HL-60 (cell line): Measurements from ENCODE around the gene GNG4.

Experiments used
- CTCF ChIP-seq: IDR thresholded peaks from one replicate; pipeline ENCODE4 v1.5.1; 2011; ENCODE audit warnings: low read length, control low read depth, inconsistent platforms; ENCODE audit not compliant: insufficient read depth
- GABPA ChIP-seq: IDR thresholded peaks from 2 replicates; pipeline ENCODE4 v1.6.1; 2012; ENCODE audit warnings: low read depth
- POLR2AphosphoS5 ChIP-seq: IDR thresholded peaks from 2 replicates; pipeline ENCODE4 v1.6.1; 2012; ENCODE audit warnings: low read depth
- REST ChIP-seq: IDR thresholded peaks from 2 replicates; pipeline ENCODE4 v1.6.1; 2012; ENCODE audit warnings: low read depth; ENCODE audit not compliant: insufficient replicate concordance
- SPI1 ChIP-seq: IDR thresholded peaks from 2 replicates; pipeline ENCODE4 v1.6.1; 2012; ENCODE audit warnings: low read depth, mild to moderate bottlenecking, borderline replicate concordance

GRCh38 chr1:235579891-235580290 lies 69.7 kb downstream of the GNG4 start:
- TF ChIP-seq CTCF (no peak), SPI1 (no peak), POLR2AphosphoS5 (no peak), REST (no peak), GABPA (no peak)
